ENCODE results near the gene PRIMA1.

PRIMA1 gene

DNA sequence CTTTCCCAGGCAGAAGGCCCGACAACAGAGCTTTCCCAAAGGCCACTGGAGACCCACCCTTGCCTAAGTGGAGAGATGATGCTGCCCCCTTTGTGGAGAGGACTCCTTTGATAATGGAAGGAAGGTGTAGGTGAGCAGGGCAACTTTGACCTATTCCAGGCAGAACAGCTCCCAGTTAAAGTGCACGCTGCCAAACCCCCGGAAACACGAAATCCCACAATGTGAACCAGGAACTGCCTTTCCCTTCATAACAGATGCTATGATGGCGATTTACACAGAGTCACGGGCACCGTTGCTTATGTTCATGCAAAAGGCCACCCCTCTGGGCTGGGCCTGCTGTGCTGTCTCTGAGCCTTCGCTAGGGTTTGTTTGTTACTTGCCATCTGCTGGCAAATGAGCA is 34.6 kb downstream of the PRIMA1 start:
- DNase-seq (ENCODE audit: low read depth), result no peak

- no peak for DNase-seq (ENCODE audit: low read depth)
Observed at GRCh38 chr14:93752980-93753561, 35.2 kb downstream of the PRIMA1 start.

- no peak for DNase-seq (ENCODE audit: low read depth)
Observed at GRCh38 chr14:93751946-93752655, 36.2 kb downstream of the PRIMA1 start.

GRCh38 chr14:93749076-93749420 is 39.2 kb downstream of the PRIMA1 start:
- no peak for DNase-seq (ENCODE audit: low read depth)

DNA sequence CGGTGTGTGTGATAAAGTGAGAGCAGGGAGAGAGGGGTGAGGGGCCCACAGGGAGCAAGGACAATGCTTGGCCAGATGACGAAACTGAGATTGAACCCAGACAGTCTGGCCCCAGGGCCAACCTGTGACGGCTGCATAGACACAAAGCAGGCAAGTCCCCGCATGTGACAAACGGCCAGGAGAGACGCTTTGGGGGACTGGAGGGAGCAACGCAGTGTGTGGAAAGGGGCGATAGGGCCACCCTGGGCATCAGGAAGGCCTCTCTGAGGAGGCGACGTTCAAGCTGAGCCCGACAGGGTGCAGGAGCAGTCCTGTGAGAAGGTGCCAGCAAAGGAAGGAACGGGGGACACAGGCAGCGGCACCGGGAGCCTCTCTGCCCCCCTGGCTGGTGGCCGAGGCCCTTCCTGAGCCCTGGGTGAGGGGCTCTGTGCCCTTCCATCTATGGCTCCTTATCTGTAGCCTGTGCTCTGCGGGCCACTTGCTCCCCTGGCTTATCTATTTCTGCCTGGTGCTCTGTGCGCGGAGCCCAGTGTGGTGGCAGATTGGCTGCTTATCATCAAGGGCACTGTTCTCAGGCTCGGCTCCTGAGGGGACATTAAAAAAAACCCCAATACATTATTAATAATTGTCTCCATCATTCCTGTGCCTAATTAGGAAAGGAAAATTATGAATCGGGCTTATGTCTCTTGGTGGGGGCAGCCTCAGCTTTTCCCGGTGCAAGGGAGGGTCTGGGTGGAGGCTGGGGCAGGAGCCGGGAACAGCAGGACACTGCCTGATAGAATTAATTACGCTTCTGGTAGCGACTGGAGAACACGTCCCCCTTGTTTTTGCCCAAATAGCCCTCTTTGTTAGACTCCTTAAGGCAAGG is 39.8 kb downstream of the PRIMA1 start:
- DNase-seq (ENCODE audit: low read depth), result no peak

GRCh38 chr14:93747560-93747959 is 40.7 kb downstream of the PRIMA1 start:
- no peak for DNase-seq (ENCODE audit: low read depth)

DNA sequence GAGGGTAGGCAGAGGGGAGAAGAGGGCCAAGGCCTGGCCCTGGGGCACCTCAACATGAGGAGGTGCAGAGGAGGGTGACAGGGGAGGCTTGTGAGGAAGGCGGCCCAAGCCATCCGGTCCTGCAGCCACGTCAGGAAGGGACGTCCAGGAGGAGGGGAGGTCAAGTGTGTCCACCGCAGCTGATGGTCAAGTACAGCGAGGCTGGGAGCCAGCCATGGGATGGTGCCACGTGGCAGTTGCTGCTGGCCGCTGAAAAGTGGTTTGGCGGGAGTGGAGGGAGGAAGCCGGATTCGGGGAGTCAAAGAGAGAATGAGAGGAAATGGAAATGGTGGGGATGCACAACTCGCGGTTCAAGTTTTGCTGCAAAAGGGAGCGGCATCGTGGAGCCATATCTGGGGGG is 41.2 kb downstream of the PRIMA1 start:
- no peak for DNase-seq (ENCODE audit: low read depth)

GRCh38 chr14:93745603-93746273 is 42.5 kb downstream of the PRIMA1 start:
- DNase-seq (ENCODE audit: low read depth), result no peak

DNA sequence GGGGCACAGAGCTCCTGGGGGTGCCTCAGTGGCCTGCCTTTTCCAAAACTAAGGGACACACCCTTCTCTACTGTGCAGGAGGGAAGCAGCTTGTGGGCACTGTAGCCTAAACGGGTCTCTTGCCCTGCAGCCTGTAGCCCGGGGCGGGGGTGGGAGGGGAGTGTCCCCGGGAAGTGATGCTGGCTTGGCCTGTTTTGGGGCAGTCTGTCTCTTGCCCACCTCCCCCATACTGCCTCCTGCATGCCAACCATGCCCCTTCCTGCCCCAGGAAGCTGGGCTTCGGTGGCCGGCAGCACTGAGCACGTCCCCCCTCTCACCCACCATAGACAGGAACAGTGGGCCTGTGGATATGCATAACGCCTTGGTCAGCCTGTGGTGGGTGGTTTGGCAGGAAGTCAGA is 43.4 kb downstream of the PRIMA1 start:
- no peak for DNase-seq (ENCODE audit: low read depth)

- no peak for DNase-seq (ENCODE audit: low read depth)
Observed at GRCh38 chr14:93744176-93744575, 44.1 kb downstream of the PRIMA1 start.

DNA sequence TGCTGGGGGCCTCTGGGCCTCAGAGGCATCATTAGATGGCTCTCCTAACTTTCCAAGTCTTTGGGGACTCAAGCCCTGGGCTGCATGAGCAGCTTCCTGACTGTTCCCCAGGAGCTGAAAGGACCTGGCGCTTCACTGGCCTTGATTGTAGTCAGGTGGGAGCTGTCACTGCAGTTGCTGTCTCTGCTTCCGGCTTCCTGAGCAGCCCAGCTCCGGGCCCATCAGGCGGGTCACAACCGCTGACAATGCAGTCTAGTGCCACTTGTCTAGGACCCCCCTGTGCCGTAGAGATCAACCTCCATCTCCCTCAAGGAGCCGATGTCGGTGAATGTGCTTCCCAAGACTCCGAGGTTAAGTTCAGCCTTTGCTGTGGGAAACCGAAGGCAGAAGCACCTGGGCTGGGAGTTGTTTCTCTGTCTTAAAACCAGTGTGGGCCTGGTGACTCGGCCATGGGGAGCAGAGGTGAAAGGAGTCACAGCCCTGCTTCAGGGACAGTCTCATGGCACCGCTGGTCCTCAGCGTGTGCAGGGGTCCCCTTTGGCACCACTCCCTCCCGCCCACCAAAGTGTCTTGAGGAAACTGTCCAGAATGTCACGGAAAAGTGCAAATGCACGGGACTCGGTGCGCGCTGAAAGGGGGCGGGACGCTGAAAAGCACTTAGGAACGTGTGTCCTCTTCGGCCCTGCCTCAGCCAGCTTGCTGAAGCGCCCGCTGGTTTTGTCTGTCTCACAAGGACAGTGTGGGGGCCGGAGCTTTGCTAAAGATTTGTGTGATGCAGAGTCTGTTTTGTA is 44.8 kb downstream of the PRIMA1 start:
- no peak for DNase-seq (ENCODE audit: low read depth)

- no peak for DNase-seq (ENCODE audit: low read depth)
Observed at GRCh38 chr14:93742761-93743160, 45.5 kb downstream of the PRIMA1 start.

GRCh38 chr14:93741556-93742230 is 46.6 kb downstream of the PRIMA1 start:
- DNase-seq (ENCODE audit: low read depth), result no peak

DNA sequence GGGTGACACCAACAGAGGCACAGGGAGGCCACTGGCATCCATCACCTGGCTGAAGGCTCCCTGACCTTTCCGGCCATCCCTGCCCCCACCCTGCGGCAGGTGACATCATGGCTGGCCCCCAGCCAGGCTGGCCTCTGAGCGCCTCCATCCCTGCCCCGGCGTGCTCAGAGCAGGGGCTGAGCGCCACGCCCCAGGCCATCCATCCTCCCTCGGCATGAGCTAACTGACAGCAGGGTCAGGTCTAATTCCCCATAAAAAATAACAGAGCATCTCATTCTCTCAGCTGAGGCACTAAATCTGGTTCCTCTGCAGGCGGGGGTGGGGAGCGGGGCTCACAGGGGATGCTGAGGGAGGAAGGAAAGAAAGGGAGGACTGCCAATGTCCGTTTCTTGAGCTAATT is 50.7 kb downstream of the PRIMA1 start:
- DNase-seq (ENCODE audit: low read depth), result no peak

DNA sequence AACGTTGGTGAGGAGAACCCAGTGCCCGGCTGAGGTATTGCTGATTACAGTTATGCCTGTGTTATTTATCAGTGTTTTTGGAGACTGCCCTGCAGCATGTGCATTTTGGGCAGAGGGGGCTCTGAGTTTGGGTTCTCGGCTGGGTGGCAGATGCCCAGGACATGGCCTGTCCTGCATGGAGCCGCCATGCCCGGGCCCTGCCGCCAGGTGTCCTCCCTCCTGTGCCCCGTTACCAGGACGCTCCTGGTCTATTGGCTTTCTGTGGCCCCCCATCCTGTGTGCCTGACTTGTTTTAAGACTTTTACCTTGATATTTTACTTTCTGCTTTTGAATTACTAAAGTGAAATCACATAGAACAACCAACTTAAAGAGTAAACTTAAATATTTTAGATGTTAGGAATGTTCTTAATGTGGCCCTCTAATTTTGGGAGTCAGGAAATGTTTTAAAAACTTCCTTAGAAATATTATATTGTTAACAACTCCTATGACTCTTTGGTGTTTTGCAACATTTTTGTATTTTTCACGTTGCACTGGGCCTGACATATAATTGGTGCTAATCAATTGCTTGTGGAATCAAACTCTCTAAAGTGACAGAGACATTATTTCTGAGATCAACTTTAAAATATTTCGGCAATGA is 51.8 kb downstream of the PRIMA1 start:
- DNase-seq (ENCODE audit: low read depth), result no peak

DNA sequence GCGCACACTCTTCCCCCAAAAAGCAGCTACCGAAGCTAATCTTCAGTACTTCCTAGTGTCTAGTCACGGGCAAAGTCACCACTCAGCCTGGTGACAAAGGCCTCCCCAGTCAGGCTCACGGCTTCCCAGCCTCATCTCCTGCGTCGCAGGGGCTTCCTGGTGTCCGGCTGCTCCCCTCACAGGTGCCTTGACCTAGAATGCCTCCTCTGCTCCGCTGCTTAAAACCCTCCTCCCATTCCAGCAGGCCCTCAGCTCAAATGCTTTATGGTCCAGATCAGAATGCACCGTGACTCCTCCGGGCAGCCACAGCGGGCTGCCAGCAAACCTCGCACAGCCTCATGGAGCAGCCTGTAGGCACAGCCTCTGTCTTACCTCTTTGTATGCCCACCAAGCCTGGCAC is 53.1 kb downstream of the PRIMA1 start:
- no peak for DNase-seq (ENCODE audit: low read depth)

DNA sequence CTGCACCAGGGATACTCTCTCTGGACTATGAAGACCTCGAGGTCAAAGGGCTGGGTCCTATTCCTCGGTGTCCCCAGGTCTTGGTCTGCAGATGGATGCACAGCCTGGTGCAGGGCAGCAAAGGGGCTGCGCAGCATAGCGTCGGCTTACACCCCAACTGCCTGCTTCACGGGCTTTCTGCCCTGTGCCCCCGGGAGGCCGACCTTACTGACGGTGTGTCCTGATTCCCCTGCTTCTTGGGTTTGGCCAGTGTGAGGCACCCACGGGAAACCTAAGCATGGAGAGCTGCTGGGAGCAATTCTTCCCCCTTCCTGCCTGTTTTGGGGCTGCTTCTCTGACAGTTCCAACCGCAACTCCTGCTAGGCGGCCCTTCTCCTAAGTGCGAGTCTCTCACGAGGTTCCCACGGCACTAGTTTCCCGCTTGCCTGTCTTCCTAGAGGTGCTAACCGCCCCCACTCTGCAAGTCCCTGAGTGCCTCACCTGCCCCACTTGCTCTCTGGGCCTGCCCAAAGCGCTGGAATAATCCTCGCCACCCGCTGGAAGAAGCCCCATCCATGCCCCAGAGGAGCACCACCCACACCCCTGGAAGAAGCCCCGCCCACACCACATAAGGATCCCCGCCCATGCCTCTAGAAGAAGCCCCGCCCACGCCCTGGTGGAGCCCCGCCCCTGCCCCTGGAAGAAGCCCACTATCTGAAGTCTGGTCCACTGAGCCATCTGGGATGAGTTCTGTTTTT is 54.0 kb downstream of the PRIMA1 start:
- DNase-seq (ENCODE audit: low read depth), result no peak

GRCh38 chr14:93733631-93734030 is 54.7 kb downstream of the PRIMA1 start:
- DNase-seq (ENCODE audit: low read depth), result no peak

- DNase-seq (ENCODE audit: low read depth), result no peak
Observed at GRCh38 chr14:93733231-93733630, 55.1 kb downstream of the PRIMA1 start.

- no peak for DNase-seq (ENCODE audit: low read depth)
Observed at GRCh38 chr14:93732524-93732923, 55.8 kb downstream of the PRIMA1 start.

All from stimulated activated CD8-positive, alpha-beta memory T cell treated with anti-CD3 and anti-CD28 coated beads, Interleukin-15, amount 100 ng/mL, for 24 hours (primary cell).